NCI-H2107 treated with DMSO at 0.1 percent for 48 hours (cell line): ENCODE measurements around the gene PFDN1.

ENCODE experiments used
- DNase-seq: peaks from one replicate; lab custom pipeline; 2025; ENCODE audit not compliant: unreplicated experiment; lab: John Stamatoyannopoulos, UW

PFDN1 gene

DNA sequence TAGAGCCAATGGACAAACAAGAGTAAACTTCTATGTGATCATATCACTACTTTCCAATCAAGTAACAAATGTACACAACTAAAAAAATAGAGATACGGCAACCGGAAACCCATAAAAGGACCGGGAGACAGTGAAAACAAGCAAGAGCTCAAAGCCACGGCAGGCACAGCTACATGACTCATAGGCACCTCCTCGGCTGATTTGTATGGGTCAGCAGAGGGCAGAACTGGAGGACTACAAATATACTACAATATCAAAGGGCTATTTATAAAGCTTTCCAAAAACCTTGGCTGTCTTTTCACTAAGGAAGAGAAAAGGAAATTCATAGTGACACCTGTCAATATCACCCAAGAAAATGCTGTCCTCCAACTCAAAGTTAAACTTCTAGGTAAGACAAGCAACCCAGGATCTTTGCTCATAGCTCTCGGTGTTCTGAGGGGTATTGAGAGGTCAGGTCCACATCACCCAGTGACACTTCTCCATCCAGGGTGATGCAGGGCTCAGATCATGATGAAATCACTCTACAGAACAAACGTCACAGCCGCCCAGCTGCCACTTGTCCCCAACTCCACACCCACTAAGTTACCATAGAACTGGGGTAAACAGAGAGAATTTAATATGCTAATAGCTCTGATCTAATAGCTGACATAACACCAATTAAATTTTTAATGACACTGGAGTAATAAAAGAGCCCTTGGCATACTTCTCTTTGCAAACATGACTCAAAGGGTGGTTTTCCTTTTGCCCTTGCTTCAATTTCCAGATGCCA, 41.3 kb downstream of the PFDN1 start:
- DNase-seq = no peak

DNA sequence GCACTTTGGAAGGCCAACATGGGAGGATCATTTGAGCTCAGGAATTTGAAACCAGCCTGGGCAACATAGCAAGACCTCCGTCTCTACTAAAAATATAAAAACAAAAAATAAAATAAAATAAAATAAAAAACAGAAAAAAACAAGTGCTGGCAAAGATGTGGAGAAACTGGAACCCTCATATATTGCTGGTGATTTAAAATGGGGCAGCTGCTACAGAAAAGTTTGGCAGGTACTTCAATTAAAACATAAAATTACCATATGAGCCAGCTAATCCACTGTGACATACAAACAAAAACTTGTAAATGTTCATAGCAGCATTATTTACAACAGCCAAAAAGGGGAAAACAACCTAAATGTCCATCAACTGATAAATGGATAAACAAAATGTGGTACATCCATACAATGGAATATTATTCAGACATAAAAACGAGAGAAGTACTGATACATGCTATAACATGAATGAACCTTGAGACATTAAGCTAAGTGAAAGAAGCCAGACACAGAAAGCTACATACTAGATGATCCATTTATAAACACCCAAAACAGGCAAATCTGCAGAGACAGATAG, 42.7 kb downstream of the PFDN1 start:
- DNase-seq = no peak

DNA sequence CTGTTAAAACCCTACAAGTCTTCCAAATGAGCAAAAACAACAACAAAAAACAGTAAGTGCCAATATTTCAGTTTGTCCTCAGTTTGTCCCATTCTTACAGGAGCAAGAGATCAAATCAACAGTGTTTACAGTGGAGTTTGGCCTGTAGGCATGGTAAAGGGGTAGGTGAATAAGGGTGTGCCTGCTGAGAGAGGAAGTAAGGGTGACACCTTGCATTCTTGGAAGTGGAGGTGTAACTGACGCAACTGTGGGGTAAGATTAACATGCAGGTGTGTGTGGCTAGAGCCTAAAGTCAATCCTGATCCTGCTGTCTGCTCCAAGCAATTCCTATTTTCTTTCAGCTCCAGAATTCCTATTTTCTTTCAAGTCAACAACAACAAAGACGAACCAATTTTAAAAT, 43.4 kb downstream of the PFDN1 start:
- DNase-seq = no peak

DNA sequence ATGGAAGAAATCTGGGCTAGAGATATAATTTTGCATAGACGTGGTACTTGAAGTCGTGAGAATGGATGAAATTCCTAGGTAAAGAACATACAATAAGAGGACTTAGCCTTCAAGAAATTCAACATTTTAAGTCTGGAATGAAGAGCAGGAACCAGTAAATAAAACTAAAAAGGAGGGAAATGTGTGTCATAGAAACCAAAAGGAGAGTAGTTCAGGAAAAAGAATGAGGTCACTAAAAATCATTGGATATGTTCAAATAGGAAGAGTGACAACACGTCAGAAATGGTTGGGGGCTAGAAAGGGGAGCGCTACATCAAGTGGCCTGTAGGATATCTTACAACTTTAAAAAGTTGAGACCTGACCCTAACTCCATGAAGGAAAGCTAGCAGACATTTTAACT, 44.0 kb downstream of the PFDN1 start:
- DNase-seq = no peak

DNA sequence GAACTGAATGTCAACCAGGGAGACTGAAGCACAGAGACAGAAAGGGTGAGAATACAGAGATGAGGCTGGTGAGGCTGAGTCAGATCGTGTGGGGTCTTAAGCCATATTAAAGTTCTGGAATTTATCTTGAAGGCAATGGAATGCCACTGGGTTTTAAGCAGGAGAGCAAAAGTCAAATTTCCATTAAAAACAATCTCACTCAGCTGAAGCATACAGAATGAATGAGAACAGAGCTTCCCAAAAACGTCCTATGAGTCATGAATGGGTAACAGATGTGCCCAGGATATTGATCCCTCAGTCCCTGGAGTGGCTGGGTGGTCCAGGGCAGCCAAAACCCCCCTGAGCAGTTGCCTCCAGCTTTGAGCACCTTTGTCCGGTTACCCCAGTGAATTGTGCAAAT, 44.9 kb downstream of the PFDN1 start:
- DNase-seq = no peak

DNA sequence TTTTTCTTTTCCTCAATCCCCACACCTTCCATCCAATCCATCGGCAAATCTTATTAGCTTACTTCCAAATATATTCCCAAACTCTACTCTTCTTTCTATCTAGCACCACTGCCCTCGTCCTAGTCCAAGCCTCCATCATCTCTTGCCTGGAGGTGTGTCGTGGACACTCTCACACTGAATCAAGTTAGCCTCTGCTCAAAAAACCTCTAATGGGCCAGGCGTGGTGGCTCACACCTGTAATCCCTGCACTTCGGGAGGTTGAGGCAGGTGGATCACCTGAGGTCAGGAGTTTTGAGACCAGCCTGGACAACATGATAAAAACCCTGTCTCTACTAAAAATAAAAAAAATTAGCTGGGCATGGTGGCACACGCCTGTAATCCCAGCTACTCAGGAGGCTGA, 46.2 kb downstream of the PFDN1 start:
- no peak for DNase-seq

DNA sequence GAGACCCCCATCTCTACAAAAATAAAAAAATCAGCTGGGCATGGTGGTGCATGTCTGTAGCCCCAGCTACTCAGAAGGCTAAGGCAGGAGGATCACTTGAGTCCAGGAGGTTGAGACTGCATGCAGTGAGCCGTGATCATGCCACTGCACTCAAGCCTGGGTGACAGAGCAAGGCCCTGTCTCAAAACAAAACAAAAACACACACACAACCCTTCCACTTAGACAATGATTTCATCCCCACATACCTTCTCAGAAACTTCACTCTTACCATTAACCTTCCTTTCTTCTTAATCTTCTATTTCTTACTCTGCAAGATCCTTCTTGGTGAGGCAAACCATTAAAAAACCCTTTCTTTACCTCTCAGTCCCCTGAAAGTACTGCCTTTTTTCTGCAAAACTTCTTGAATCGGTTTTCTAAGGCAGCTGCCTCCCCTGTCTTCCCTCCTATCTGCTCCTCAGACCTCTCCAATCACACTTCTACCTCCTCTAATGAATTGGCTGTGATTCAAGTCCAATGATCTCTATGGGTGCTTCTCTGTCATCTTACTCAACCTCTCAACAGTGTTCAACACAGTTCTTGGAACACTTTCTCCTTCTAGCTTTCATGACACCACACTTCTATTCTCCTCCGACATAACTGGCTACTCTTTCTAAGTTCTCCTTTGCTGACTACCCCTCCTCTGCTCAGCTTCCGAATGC, 47.3 kb downstream of the PFDN1 start:
- DNase-seq = no peak

DNA sequence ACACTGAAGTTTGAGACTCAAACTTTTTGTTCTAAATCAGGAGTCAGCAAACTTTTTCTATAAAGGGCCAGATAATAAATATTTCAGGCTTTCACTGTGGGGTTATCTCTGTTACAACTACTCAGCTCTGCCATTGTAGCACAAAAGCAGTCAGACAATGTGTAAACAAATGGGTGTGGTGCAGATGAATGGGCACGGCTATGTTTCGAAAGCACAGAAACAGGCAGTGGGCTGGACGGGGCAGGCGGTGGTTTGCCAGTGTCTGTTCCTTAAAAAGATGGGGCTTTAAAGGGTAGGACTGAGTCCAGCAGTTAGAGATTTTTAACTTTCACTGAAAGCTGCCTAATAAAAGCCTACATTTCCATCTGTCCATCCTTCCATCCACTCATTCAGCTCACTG, 48.9 kb downstream of the PFDN1 start:
- no peak for DNase-seq

DNA sequence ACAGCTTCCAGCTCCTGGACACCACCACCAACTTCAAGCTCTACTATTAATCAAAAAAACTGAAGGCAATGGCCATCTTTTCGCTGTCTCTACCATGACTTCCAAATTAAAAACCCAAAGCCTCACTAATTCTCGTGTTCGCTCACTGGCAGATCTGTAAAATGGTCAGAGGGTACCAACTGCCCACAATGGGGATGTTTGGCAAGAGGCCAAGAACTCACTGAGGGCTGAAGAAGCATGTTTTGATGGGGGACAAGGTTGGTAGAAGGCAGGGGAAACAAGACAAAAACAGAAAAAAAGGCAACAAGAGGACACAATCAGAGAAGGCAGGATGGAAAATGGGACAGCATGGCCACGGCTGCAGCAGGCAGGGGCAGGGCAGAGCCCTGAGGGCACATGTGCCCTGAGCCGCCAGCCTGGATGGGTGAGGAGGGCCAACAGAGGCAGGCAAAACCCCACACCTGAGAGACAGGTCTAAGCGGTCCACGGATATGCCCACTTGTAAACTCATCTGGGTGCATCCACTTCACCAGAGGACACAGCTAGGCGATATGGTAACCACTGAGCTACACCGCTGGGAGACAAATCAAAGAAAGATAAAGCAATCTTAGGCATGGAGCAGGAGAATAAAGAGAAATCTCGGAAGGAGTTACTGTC, 50.3 kb downstream of the PFDN1 start:
- DNase-seq = no peak

DNA sequence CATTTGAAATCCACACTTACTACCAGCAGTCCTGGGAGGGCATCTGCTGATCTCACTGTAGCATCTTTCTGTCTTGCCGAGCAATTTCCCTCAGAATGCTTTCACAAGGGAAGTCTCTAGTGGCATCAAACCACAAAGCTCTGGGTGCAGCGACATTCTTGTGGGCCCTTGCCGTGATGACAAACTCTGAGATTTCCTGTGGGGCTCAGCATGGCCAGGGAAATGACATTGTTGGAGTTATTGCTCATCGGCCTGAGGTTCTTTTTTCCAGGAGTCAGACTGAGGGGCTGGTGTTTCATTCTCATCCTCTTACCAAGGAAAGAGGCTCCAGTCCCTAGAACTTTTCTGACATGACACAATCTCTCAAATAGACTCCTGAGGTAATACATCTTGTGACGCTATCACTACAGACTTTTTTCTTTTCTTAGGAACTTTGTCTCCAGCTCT, 51.4 kb downstream of the PFDN1 start:
- no peak for DNase-seq

DNA sequence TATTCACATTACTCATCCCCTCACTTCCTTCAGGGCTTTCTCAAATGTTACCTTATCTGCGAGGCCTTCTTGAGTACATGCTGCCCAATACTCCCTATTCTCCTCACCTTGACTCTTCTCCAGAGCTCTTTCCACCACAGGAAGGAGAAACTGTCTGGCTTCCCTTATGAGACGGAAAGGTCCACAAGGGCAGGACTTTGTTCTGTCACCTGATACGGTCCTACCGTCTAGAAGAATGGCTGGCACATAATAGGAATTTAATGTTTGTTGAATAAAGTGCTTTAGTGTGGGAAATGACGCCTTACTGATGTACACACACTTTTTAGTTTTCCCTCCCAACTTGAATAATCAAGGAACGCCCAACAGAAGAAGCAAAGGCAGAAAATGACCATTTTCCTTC, 52.5 kb downstream of the PFDN1 start:
- DNase-seq = no peak

DNA sequence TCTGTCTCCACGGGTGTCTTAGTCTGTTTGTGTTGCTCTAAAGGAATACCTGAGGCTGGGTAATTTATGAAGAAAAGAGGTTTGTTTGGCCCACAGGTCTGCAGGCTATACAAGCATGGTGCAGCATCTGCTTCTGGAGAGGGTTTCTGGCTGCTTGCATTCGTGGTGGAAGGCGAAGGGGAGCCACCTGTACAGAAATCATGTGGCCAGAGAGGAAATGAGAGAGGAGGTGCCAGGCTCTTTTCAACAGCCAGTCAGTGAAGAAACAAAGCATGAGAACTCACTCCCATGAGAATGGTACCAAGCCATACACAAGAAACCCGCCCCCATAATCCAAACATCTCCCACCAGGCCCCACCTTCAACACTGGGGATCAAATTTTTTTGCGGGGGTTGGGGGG, 53.4 kb downstream of the PFDN1 start:
- DNase-seq = no peak

DNA sequence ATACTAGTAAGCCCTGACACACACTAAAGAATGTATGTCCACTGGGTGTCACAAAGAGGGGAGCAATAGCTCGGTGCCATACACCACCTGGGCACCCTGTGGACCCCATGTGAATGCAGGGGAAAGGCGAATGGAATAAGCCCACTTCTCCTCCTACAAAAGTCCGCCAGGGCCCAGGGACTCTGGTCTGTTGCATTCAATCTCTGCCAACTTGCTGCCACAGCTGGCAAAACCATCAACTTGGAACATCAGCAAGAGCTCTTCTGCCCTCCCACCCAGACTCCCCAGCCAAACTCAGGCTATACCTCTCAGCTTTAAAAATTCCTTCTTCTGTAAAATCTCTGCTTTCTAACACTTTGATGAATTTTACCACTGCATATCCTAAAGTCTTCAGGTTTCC, 54.5 kb downstream of the PFDN1 start:
- DNase-seq = no peak

DNA sequence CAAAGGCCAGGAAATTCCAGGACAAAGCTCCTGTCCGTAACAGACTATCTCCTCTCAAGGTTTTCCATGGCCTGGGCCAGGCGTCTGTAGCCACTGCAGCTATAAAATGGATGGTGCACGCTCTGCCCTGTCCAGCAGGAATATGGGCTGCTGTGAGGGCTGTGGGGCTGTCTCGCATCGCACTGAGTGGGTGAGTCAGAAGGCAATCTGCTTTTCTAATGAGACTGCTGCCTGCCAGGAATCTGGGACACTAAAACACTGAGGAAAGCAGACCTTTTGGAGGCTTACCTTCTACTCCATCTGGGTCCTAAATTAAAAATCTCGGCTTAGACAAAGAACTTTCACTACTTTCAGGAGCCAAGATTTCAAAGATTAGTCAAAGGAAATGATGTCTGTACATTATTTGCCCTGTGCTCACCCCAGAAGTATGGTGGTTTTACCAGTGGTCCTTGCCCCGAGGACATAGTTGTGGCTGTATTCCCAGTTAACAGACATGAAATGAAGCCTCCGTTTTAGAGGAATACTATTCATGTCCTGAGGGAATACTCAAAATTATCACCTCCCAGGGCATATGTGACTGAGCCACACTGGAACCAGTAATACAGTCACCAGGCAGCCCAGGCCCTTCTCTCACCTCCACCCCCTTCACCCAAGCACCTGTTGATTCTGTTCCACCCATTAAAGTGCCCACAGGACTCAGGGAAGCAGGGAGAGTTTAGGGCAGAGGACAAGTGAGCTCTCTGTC, 56.4 kb downstream of the PFDN1 start:
- DNase-seq = no peak

DNA sequence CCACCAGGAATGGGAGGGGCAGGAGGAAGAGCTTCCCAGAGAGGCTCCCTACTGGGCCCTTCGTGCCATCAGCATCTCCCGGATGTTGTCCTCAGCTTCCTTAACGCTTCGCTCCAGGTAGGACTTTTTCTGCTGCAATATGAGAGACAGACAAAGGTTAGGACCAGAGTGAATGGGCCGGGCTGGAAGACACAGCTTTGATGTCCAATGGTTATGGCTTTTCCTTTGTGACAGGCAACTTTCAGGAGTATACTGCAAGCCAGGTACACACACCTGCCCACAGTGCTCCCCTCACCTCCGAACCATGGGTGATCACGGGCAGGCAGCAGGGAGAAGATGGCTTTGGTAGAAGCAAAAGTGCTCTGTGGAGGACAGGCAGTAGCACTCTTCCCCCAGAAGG, 57.0 kb downstream of the PFDN1 start:
- no peak for DNase-seq

DNA sequence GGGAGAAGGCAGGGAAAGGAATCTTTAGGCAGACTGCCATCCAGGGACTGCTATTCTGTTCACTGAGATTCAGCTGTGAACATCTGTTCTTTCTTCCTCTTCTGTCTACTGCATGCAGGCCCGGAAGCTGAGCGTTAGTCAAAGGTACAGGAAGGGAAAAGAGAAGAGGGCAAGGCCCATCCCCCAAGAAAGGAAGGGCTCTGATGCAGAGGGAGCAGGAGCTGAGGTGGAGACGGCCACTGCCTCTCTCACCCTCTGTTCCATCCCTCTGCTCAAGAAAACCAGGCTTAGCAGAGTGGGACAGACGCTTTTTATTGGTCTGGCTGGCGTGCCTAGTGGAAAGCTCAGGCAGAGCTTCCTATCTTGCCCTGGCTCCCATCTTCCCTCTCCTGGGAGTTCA, 57.6 kb downstream of the PFDN1 start:
- no peak for DNase-seq

DNA sequence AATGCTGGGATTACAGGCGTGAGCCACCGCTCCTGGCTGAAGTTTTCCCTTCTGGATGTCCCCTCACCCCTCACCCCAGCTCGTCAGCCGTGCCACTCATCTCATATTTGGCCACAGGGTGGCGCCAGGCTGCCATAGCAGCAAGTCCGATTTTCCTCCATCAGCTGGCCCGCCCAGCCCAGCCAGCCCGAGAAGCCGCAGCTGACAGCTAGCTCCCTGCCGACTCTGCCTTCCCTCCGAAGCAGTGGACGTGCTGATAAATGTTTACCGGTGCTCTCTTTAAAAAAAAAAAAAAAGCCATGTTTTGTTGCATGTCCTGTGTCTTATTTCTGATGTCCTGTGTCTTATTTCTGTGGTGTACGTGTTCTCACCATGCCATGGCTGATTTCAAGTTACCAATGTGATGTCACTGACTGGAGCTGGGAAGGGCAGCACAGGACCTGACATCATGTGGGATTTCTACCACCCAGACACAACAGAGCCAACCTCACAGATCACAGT, 58.3 kb downstream of the PFDN1 start:
- DNase-seq = peak; percentile 33

DNA sequence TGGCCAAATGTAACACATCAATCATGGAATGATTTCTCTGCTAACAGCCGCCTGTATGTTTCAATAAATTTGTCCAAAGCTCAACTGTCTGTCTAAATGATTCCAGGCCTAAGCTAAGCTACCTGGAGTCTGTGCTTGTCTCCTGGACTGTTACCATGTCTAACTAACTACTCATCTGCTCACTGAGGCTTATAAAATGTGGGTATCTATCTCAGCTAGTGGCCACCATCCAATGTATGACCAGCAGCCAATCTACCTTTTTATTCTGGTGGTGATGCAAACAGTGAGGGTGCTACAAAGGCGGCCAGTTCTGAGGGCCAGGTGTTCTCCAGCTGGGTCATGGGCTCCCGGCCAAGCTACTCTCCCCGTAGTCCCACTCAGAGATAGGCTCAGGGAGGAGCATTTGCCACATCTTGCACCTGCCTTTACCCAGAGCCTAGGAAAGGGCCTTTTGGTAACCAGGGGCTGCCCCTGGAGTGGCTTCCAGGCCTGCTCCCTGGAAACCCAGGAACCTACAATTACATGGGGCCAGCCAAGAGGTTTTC, 59.1 kb downstream of the PFDN1 start:
- DNase-seq = peak; percentile 49

DNA sequence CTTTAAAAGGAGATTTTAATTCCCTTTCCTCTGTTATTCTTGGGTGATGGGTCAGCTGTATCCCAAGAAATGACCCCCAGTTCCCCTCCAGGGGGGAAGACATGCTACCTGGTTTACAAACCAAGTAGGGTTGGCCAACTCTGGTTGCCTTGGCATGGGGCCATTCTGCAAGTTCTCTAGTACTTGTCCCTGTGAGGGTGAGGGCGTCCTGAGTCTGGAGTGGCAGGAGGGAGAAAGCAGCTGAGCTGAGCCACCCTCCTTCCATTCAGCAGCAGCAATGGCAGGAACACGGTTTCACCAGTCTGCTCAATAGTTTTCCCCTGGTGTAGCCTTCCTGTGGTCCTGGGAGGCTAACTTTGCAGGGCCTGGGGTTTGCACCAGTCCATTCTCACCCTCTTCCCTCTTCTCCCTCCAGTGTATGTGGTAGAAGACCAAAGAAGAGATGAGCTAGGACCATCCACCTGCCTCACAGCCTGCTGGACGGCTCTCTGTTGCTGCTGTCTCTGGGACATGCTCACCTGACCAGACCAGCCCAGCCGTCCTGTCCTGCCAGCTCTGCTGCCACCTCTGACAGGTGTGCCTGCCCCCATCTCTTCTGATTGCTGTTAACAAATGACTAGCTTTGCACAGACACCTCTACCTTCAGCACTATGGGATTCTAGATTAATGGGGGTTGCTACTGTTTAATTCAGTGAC, 59.9 kb downstream of the PFDN1 start:
- DNase-seq = no peak

DNA sequence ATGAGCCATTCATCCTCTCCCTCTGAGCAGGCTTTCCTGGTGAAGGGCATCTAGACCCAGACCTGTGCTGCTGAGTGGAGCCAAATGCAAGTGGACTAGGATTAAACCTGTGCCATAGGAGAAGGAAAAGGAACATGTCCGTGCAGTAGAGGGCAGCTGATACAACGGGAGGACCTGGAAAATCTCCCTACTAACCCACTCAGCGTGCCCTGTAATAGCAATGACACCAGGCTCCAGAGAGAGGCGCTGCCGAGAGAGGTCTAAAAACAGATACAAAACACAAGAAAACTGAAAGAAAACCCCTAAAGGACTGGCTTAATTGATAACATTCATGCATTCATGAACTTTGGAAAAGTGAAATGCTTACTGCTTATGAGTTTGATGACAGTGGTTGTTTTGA, 60.8 kb downstream of the PFDN1 start:
- no peak for DNase-seq
